HG02885 (cell line): ENCODE results near the gene TIPRL.
"Not testable (repeated sequence)": the region's sequence is repeated elsewhere in the genome, so short reads cannot be mapped to it uniquely, and the experiment has no call there.

Experiments used
- ATAC-seq: cut with Tn5 transposase; IDR thresholded peaks from one replicate; pipeline ENCODE4 v1.9.1; 2021; ENCODE audit warnings: mild to moderate bottlenecking; ENCODE audit not compliant: unreplicated experiment, poor library complexity

The TIPRL gene

DNA sequence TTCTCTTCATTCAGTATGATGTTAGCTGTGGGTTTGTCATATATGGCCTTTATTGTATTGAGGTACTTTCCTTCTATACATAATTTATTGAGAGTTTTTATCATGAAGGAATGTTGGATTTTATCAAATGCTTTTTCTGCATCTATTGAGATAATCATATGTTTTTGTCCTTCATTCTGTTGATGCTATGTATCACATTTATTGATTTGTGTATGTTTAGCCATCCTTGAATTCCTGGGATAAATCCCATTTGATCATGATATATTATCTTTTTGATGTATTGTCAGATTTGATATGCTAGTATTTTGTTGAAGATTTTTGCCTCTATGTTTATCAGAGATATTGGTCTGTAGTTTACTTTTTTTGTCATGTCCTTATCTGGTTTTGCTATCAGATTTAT lies 21.1 kb upstream of the TIPRL start:
- no peak for ATAC-seq

DNA sequence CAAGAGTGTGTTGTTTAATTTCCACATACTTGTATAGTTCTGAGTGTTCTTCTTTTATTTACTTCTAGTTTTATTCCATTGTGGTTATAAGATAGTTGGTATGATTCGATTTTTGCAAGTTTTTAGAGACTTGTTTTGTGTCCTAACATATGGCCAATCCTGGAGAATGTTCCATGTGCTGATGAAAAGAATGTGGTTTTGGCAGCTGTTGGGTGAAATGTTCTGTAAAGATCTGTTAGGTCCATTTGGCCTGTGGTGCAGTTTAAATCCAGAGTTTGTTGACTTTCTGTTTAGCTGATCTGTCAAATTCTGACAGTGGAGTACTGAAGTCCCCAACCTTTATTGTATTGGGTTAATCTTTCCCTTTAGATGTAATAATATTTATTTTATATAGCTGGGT lies 19.5 kb upstream of the TIPRL start:
- no peak for ATAC-seq

DNA sequence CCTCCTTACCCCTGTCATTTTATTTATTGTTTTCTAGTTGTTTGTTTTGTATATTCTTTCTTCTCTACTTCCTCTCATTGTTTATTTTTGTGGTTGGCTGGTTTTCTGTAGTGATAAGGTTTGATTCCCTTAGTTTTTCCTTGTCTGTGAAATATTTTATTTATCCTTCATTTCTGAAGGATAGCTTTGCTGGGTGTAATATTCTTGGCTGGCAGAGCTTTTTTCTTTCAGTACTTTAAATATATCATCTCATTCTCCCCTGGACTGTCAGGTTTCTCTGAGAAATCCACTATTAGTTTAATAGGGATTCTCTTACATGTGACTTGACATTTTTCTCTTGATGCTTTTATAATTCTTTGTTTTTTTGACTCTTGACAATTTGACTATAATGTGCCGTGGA lies 18.8 kb upstream of the TIPRL start:
- ATAC-seq = no peak

DNA sequence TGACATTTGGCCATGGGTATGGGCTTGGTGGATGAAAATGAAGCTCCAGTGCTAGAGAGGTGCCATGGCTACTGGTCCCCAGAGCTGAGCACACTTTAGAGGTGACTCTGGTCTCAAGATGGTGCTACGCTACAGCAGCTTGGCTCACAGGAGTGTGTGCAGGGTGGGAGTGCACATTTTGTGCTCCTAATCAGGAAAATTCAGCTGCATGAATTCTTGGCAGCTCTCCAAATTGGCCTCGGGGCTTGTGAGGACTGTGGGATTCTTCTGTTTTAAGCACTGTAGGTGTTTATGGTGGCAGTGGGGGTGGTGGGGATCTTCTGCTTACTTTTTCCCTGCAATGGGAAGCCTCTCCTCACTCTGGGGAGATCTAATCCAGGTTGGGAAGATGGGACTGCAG lies 17.3 kb upstream of the TIPRL start:
- no peak for ATAC-seq

DNA sequence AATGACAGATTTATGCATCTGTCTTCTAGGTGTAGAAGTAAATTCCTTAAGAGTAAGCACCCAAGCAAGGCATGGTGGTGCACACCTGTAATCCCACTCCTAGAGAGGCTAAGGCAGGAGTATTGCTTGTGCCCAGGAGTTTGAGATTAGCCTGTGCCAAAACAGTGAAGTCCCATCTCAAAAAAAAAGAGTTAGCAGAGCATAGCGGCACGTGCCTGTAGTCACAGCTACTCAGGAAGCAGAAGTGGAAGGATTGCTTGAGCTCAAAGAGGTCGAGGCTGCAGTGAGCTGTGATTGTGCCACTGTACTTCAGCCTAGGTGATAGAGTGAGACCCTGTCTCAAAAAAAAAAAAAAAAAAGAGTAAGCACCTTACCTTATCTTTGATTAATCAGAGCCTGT lies 15.1 kb upstream of the TIPRL start:
- ATAC-seq = no peak

DNA sequence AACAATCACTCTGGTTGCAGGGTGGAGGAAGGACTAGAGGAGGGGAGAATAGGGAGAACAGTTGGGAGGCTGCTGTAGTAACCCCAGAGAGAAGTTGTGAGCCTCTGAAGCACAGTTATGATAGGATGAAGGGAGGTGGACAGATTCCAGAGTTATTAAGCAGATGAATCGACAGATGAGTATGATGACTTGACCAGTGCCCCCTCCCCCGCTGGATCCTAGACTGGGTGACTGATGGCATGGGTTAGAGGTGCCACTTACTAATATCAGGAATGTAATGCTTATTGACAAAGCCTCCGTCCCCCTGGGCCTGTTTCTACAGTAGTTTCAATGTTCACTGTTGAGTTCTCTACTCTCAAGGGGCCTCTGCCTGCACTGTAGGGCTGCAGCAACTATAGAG lies 14.0 kb upstream of the TIPRL start:
- no peak for ATAC-seq

DNA sequence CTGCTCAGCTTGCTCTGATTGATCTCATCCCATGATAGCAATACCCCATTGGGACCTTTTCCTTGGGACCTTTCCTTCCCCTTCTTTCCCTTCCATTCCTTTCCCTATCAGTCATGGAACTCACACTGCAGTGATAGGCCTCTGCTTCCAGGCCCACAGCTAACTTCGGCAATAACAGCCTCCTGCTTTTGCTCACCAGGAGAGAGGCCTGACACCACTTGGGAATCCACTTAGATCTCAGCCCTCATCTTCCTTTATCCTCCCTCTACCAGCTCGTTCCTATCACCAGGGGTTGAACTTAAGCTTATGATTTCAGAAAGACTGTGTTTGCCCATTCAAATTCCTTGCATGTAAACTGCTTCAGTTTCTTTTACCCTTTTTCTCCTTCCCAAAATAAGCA lies 11.0 kb upstream of the TIPRL start:
- no peak for ATAC-seq

DNA sequence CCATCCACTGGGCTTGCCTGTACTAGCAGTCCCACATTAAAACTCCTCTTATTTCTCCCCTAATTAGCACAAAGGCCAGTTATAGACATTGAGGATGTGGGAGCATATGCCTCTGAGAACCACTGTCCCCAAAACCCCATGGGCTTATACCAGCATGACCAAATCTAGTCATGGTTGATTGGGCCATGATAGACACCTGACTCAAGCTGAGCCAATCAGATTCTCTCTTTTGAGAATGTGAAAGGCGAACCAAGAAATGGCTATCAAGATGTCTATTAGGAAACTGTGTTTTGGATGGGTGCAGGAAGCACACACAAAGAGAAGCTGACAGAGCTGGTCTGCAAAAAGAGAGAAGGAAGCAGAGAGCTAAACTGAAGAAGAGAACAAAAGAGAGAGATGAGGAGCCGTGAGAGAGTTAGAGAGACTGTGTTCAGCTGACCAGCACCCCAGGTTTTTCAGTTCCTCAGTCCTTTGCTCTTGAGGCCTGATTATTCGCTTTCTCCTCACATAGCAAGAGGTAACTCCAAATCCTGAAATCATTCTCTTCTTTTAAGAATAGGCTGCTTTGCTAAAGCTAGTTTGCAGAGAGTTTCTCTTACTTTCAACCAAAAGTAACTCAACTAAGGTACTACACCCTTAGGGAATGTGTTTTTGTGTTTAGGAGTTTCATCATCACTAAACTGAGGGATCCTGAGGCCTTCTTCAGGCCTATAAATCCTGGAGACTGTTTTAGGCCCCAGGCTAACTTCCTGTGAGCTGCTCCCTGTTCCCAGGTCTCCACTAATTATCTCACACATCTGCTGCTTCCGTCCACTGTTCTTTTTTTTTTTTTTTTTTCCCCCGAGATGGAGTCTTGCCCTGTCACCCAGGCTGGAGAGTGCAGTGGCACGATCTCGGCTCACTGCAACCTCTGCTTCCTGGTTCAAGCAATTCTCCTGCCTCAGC lies 7.9 kb upstream of the TIPRL start:
- peak; percentile 59 for ATAC-seq

DNA sequence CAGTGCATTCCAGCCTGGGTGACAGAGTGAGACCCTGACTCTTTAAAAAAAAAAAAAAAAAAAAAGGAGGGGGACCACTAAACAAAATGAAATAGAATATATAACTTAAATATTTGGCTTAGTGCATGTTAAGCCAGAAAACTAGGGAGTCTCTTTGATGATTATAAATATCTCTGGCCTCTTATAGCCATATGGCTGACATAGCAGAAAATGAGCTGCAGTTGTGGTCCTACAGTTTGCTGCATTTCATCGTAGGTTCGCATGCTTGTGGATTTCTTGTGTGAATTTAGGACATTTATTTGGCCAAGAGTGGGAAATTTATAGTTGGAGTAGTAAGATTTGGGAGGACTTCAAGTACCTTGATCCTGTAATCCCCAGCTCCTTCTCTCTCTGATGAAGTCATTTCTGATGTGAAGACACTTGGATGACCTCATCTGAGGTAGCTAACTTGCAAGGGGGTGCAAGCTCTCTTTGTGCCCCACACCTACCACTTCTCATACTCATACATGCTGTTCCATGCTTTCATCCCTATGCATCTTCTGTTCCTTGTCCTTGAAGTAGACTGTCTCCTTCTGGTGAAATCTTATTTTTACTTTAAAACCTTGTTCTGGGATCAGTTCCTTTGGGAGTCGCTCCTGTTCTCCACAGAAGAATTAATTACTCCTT lies 6.4 kb upstream of the TIPRL start:
- ATAC-seq = no peak

DNA sequence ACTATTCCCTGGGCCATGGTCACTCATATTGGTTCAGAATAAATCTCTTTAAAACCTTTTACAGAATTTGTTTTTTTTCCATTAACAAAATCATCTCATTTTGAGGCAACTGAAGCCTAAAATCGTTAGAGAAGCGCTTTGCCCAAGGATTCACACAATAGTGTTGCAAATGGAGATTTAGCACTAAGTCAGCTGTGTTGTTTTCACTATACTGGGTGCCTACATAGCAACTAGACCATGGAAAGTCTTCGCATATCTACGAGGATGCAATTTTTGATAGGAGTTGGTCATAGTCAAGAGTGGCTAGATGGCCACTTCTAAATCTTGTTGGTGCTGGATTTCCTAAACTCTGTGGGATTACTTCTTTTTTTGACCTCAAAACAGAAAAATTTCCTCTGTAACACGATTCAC lies 530 bp upstream of the TIPRL start:
- ATAC-seq = no peak

DNA sequence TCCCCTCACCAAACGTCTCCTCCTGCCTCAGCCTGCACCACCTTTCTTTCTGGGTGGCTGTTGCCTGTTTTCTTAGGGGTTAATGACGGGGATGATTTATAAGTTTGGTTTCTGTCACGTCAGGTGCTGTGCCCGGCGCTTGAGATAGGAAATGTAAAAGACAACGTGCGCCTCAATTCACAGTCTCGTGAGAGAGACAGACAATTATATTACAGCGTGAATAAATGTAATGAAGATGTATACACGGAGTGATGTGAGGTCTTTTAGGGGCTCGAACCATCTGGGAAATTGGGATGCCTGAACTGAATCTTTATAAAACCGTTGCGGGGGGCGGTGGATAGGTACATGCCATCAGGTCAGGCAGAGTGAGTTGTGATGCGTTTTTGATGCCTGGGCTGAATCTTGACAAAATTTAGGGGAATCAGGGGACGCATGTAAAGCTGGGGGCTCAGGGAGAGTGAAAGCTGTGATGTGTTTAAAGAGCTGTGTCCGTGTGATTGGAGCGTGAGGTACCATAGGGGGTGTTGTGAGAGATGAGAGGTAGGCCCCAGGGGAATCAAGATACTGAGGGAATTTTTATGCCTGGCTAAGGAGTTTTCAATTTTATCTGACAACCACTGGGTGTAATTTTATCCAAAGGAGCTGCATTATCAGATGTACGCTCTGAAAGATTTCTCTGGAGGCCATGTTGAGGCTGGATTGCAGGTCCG lies 831 bp downstream of the TIPRL start:
- no peak for ATAC-seq

DNA sequence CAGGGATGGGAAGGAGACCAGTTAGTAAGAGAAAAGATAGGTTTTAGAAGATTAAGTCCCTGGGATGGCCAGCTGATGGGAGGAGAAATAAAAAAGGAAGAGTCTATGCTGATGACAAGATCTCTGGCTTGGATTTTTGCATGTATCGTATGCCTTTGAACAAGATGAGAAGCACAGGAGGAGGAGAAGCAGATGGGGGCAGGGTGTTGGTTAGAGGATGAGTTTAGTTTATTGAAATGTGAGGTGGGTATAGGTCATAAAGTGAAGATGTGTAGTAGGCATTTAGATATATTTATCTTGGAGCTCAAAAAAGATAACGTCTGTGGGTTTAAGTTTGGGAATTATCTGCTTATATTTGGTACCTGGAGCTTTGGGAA lies 1.4 kb downstream of the TIPRL start:
- ATAC-seq = no peak

DNA sequence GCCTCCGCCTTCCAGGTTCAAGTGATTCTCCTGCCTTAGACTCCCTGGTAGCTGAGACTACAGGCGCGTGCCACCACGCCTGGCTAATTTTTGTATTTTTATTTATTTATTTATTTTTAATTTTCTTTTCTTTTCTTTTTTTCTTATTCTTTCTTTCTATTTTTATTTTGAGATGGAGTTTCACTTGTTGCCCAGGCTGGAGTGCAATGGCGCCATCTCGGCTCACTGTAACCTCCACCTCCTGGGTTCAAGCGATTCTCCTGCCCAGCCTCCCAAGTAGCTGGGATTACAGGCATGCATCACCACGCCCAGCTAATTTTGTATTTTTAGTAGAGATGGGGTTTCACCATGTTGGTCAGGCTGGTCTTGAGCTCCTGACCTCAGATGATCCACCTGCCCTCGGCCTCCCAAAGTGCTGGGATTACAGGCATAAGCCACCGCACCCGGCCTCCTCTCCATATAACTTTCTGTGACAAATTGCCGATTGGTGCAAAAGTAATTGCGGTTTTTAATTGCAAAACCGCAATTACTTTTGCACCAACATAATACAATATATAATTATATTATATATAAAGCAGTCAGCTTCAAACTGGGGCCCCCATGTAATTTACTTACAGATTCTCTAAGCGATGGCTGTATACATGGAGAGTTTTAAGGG lies 2.4 kb downstream of the TIPRL start:
- ATAC-seq = not testable (repeated sequence)

DNA sequence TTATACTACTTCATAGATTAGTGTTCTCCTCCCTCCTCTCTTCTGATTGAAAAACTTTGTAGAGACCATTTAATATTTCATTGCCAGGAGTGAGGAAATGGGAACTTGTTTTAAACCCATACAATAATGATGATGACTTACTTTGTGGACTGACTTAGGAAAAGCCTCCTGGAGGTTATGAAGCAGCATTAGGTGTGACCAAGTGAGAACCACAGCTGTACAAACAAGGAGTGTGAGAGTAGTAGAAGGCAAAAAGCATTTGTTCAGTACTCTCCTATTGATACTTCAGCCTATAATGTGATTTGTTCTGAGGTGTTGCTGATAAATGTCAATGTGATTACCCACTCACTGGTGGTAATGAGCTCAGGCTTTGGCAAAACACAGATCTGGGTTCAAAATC lies 8.4 kb downstream of the TIPRL start:
- no peak for ATAC-seq

DNA sequence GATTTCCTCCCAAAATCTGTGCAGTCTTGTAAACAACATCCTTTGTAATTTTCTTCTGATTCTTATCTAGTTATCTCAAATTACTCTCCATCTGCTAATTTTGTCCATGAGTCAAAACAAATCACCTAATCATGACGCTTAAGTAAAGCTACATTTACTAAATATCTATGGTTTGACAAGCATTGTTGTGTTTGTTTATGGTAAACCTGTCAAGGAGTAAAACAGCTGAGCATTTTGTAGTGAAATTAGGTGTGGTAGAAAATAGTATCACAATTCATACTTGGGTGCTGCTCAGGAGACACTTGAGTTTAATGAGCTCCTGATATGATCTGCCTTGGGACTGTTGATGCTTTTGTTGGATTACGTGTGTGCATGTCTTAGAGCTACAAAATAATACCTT lies 11.6 kb downstream of the TIPRL start:
- ATAC-seq = no peak

DNA sequence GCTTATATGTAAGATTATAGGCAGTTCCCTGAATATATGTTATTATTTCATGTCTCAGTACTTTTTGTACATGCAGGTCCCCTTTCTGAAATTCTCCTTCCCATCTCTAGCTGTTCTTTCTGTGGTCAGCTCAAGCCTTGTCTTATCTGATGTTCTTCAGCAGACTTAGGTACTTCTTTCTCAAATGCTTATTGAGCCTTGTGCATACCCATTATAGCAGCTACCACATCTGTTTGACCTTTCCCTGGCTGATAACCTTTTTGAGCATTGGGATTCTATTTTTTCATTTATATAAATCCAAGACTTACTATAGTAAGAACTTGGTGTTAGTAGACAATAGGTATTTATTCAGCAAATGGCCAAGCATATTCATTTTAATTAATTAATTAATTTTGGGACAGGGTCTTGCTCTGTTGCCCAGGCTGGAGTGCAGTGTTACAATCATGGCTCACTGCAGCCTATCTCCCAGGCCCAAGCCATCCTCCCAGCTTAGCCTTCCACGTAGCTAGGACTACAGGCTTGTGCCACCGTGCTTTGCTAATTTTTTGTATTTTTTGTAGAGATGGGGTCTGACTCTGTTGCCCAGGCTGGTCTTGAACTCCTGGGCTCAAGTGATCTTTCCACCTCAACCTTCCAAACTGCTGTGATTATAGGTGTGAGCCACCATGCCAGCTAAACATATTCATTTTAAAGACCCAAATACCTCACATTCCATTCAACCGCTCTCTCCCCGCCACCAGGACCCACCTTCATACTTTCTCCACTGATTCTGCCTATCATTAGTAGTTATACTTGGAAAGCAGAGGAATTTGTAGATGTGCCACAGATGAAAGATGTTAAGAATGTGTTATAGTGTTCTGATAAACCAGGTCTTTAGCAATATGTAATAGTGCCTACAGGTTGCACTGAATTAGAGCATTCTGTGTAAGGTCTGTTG lies 16.7 kb downstream of the TIPRL start:
- ATAC-seq = no peak

DNA sequence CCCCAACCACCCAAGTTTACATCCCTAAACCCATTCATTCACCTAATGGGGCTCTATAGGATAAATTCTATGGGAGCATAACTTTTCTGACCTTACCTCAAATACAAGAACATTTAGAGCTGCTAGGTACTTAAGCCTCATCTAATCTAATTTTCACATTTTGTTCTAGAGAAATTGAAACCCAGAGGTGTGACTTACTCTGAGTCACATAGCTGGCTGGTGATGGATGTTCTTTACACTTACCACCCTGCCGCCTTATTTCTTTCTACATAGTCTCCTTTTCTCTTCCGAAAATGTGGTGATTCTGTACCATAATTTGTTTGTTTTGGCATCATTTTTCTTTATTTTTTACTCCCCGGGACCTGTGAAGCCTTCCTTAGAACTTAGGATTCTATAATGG lies 20.3 kb downstream of the TIPRL start:
- ATAC-seq = no peak

DNA sequence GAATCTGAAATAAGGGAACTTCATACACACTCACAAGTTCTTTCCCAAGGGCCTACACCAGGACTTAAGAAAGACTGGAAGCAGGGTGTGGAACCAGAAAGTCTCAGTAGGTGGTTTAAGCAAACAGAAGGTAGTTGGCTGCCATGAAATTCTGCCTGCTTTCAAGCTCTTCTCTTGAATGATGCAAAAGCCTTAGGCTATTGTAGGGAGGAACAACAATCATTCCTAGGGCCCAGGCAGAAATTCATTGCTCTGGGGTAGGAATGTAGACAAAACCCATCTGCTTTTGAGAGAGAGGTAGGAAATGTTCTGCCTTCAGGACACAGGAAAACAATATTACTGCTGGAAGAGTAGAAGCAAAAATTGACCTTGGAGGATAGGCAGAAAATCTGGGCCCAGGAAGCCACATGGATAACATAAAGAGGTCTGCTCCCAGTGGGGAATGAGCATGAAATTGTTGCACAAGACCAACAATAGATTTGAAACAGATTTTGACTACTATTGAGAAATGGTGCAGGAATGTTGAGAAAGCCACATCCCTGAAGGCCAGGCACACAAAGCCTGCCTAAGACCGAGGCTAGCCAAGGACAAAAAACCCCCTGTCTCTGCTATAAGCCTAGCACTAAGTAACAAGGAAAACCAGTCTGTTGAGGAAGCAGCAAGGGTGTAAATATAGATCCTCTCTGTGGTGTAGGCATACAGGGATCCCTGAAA lies 24.3 kb downstream of the TIPRL start:
- no peak for ATAC-seq

DNA sequence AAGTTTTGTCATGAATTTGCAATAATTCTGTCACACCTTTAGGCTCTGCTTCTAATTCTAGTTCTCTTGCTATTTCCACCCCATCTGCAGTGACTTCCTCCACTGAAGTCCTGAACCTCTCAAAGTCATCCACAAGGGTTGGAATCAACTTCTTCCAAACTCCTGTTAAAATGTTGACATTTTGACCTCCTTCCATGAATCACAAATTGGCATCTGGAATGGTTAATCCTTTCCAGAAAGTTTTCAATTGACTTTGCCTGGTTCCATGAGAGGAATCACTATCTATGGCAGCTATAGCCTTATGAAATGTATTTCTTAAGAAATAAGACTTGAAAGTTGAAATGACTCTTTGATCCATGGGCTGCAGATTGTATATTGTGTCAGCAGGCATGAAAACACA lies 27.3 kb downstream of the TIPRL start:
- ATAC-seq = no peak
